Right atrium auricular region (tissue), 2 donors: Measurements from ENCODE around the gene MBTD1. TPM values are rescaled to one million over a fixed set of nuclear protein-coding genes. Genes with fewer than 3 reads are reported as not detected.

ENCODE experiments used
- DNase-seq: peaks from one replicate; pipeline ENCODE4 v3.0.0-alpha.2; 2019; ENCODE audit warnings: low spot score
- H3K27ac ChIP-seq, 2 donors: fragments of 200-600 bp; sonication (generic); 1 replicate in 1 of 2; 2 replicates in 1 of 2; pipeline ENCODE4 v1.5.1; 2016 to 2019
- H3K27me3 ChIP-seq, 2 donors: fragments of 200-600 bp; sonication (generic); one replicate each; pipeline versions ENCODE4 v1.5.1 to v1.6.0; 2017 to 2019
- H3K36me3 ChIP-seq: fragments of 200-600 bp; sonication (generic); one replicate; pipeline ENCODE4 v1.5.1; 2016
- H3K4me1 ChIP-seq, 2 donors: fragments of 200-600 bp; sonication (generic); one replicate each; pipeline versions ENCODE4 v1.5.1 to v1.6.0; 2017 to 2019
- H3K4me3 ChIP-seq, 2 donors: fragments of 200-600 bp; sonication (generic); 1 replicate in 1 of 2; 2 replicates in 1 of 2; pipeline ENCODE4 v1.5.1; 2017 to 2019; ENCODE audit warnings: mild to moderate bottlenecking in 1 of 2, moderate library complexity in 1 of 2
- H3K9me3 ChIP-seq, 2 donors: fragments of 200-600 bp; sonication (generic); one replicate each; pipeline ENCODE4 v1.5.1; 2019
- CTCF ChIP-seq, 2 donors: fragments of 200-600 bp; sonication (generic); IDR thresholded peaks; one replicate each; pipeline ENCODE4 v1.5.1; 2019; ENCODE audit warnings: antibody characterized with exemption in 2 of 2
- total RNA-seq, 2 donors: library from RNA; depleted of rRNA; stranded (reverse); fragments of >200 nt; gene quantifications; one replicate each; pipeline ENCODE4 v1.1.0, GENCODE V29; 2016

Gene MBTD1
- total RNA-seq, 2 donors from 2014 or later = 3.2 to 5.2 TPM

DNA sequence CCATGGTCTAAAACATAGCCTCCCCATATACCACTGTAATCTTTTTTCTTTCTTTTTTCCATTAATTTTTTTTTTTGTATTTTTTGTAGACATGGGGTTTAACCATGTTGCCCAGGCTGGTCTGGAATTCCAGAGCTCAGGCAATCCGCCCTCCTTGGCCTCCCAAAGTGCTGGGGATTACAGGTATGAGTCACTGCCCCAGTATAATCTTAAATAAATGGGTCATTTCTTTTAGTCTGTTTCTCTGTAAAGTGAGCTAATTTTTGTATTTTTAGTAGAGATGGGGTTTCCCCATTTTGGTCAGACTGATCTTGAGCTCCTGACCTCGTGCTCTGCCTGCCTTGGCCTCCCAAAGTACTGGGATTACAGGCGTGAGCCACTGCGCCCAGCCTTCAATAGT, 112.2 kb downstream of the MBTD1 start:
- no peaks in the 10 kb centered on the region for H3K9me3 ChIP-seq
- peaks cover 0 to 2% of the 10 kb centered on the region in 2 donors for H3K4me1 ChIP-seq
- no peak for DNase-seq
- H3K27me3 ChIP-seq = no peaks in the 10 kb centered on the region
- no peak overlapping the region for H3K27ac ChIP-seq
- H3K36me3 ChIP-seq = no peaks in the 10 kb centered on the region
- H3K4me3 ChIP-seq = no peak overlapping the region
- TF ChIP-seq CTCF (IDR thresholded peaks at IDR 0.05) = no peak

DNA sequence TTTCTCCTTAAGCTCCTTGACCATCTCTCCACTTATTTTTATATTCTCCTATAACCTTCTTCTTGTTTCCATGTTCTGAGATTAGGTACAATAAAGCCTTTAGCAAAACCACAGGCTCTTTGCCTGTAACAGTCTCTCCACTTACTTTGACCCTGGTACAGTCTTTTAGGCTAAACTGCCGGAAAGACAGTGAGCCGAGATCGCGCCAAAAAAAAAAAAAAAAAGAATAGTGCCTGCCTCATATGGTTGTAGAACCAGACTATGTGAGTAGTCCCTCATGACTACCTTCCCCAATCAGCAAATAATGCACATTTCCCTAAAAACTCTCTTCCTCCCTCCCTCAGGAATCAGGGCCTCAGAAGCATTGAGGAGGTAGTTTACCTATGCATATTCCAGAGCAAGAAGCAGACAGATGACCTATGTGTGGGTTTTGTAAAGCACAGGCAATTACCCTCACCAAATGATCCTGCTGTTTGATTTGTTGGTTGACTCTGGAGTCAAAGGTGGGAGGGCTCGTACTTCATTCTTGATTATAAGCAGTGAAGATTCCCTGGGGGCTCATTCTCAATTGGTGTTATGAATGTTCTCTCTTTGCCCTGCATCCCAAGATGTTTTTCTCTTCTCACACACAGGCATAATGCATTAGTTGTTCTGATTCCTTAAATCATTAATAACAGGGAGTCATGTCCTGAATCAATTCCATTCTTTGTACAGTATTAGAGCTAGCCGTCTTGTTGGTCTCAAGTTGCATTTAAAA, 115.4 kb downstream of the MBTD1 start:
- TF ChIP-seq CTCF (IDR thresholded peaks at IDR 0.05) = no peak
- H3K4me3 ChIP-seq = no peak overlapping the region
- H3K4me1 ChIP-seq = no peaks in the 10 kb centered on the region
- no peak for DNase-seq
- H3K9me3 ChIP-seq = no peaks in the 10 kb centered on the region
- no peak overlapping the region for H3K27ac ChIP-seq
- no peaks in the 10 kb centered on the region for H3K27me3 ChIP-seq
- H3K36me3 ChIP-seq = no peaks in the 10 kb centered on the region

DNA sequence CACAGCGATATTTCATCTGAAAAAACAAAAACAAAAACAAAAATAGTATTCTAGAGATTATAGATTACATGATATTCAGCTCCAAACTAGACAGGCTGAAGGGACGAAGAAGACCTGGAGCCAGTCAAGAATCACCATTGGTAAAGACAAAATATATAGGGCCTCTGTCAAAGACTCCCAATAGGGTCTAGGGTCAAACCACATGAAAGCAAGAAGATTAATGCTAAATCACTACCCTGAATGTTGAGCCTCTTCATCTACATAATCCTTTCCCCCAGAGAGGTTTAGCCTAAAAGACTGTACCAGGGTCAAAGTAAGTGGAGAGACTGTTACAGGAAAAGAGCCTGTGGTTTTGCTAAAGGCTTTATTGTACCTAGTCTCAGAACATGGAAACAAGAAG, 117.3 kb downstream of the MBTD1 start:
- no peak for DNase-seq
- TF ChIP-seq CTCF (IDR thresholded peaks at IDR 0.05) = no peak
- H3K27me3 ChIP-seq = no peaks in the 10 kb centered on the region
- H3K9me3 ChIP-seq = no peaks in the 10 kb centered on the region
- no peaks in the 10 kb centered on the region for H3K4me1 ChIP-seq
- H3K27ac ChIP-seq = no peak overlapping the region
- H3K4me3 ChIP-seq = no peak overlapping the region
- no peaks in the 10 kb centered on the region for H3K36me3 ChIP-seq

DNA sequence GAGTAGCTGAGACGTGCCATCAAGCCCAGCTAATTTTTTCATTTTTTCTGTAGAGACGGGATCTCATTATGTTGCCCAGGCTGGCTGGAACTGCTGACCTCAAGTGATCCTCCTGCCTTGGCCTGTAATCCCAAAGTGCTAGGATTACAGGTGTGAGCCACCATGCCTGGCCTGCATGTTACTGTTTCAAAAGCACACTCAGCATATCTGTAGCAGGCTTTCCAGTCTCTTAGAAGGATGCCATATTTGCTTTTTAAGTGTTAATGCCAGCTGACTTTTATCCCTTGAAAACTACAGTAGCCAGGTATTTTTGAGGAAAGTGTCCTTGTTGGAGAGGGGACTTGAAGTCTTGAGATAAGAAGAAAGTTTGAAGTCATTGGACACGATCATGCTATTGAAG, 123.9 kb downstream of the MBTD1 start:
- no peak overlapping the region for H3K4me3 ChIP-seq
- DNase-seq = no peak

GRCh38 chr17:51133365-51133764, 126.5 kb downstream of the MBTD1 start:
- Histone ChIP-seq H3K4me3 (no peak overlapping the region), H3K9me3 (no peaks in the 10 kb centered on the region)

More for the DNA sequence above, 123.9 kb downstream of the MBTD1 start:
- H3K9me3 ChIP-seq = no peaks in the 10 kb centered on the region
- no peak for TF ChIP-seq CTCF (IDR thresholded peaks at IDR 0.05)
- H3K27me3 ChIP-seq = no peaks in the 10 kb centered on the region
- no peak overlapping the region for H3K27ac ChIP-seq
- H3K36me3 ChIP-seq = no peaks in the 10 kb centered on the region
- peaks cover 0 to 12% of the 10 kb centered on the region in 2 donors for H3K4me1 ChIP-seq

More at GRCh38 chr17:51133365-51133764, 126.5 kb downstream of the MBTD1 start:
- no peak for DNase-seq
- H3K27ac ChIP-seq = peak overlapping the region; percentile 73 to 81
- H3K27me3 ChIP-seq = no peaks in the 10 kb centered on the region
- no peaks in the 10 kb centered on the region for H3K36me3 ChIP-seq
- TF ChIP-seq CTCF (IDR thresholded peaks at IDR 0.05) = no peak
- peaks cover 0 to 12% of the 10 kb centered on the region in 2 donors for H3K4me1 ChIP-seq
